Stimulated activated naive CD8-positive, alpha-beta T cell treated with anti-CD3 and anti-CD28 coated beads, Interleukin-15, amount 100 ng/mL, for 72 hours (primary cell): ENCODE results near the gene RTP5.
A peak's percentile ranks its signal among the peaks of the same experiment; 100 is the strongest.
"Not testable (repeated sequence)": the region's sequence is repeated elsewhere in the genome, so short reads cannot be mapped to it uniquely, and the experiment has no call there.

Experiments used
- ATAC-seq: fragments of 150-1000 bp; cut with Tn5 transposase; 2 replicates; pipeline ENCODE4 v1.10.0; 2021; ENCODE audit warnings: mild to moderate bottlenecking, moderate library complexity
- DNase-seq, 2 donors: peaks; one replicate each; pipeline ENCODE4 v3.0.0; 2021 to 2022
- H3K27ac Mint-ChIP-seq, 2 donors: one replicate each; pipeline ENCODE4 v1.8.0; 2022; ENCODE audit warnings: mild to moderate bottlenecking in 2 of 2, mixed read lengths in 2 of 2, moderate library complexity in 2 of 2
- H3K27me3 Mint-ChIP-seq: one replicate; pipeline ENCODE4 v1.8.0; 2022; ENCODE audit warnings: mixed read lengths
- H3K4me1 Mint-ChIP-seq: one replicate; pipeline ENCODE4 v1.8.0; 2022; ENCODE audit warnings: mild to moderate bottlenecking, mixed read lengths
- H3K4me3 Mint-ChIP-seq, 2 donors: one replicate each; pipeline ENCODE4 v1.8.0; 2022; ENCODE audit warnings: mild to moderate bottlenecking in 2 of 2, mixed read lengths in 2 of 2, moderate library complexity in 1 of 2
- H3K9me3 Mint-ChIP-seq, 2 donors: one replicate each; pipeline ENCODE4 v1.8.0; 2022; ENCODE audit warnings: mixed read lengths in 2 of 2

Gene RTP5

DNA sequence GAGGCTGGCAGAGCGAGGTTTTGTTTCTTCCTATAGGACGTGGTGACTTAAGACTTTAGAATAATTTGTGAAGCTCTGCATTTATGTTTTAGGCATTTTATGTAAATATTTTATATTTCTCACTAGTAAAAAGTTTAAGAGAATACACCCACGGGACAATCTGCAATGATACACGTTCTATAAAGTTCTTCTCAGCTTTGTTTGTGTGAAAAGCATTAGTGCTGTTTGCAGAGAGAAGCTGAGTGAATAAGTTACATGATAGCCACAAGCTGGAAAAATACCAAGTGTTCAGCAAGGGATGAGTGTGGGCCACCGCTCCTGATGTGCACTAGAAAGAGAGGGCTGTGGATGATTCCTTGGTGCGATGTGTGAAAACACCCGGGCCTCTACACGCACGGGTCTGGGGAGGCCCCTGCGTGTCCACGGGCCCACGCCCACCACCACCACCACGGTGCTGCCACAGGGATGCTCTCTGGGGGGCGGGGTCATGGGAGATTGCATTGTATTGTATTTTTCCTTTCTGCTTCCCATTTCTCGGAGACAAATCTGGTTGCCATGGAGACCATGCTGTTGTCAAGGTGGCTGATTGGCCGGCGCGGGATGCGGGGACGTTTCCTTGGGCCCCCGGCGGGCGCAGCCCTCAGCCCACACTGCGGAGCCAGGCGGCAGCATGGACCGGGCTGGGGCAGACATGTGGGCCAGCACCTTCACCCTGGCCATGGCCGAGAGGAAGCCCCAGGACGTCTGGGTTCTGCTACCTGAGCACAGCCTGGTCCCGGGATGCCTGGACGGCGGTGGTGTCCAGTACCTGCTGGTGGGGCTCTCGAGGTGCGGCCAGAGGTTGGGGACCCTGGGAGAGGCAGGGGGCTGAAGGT, at the start of gene RTP5:
Gene RTP5, plus strand, starts transcription at position 643 of the 875 bp plus-strand sequence. Its CDS starts 28 bp downstream, at position 671.
- peak within 1 kb of the TSS; percentile 44 to 67 for H3K4me3 Mint-ChIP-seq
- H3K27me3 Mint-ChIP-seq = peaks cover 25% of the 10 kb centered on the region
- ATAC-seq = no peak
- DNase-seq = no peak
- H3K27ac Mint-ChIP-seq = peak within 1 kb of the TSS in 1 of 2 donors; percentile 38
- peaks cover 86% of the 10 kb centered on the region for H3K4me1 Mint-ChIP-seq
- peaks cover 12% of the 10 kb centered on the region in 2 donors for H3K9me3 Mint-ChIP-seq

DNA sequence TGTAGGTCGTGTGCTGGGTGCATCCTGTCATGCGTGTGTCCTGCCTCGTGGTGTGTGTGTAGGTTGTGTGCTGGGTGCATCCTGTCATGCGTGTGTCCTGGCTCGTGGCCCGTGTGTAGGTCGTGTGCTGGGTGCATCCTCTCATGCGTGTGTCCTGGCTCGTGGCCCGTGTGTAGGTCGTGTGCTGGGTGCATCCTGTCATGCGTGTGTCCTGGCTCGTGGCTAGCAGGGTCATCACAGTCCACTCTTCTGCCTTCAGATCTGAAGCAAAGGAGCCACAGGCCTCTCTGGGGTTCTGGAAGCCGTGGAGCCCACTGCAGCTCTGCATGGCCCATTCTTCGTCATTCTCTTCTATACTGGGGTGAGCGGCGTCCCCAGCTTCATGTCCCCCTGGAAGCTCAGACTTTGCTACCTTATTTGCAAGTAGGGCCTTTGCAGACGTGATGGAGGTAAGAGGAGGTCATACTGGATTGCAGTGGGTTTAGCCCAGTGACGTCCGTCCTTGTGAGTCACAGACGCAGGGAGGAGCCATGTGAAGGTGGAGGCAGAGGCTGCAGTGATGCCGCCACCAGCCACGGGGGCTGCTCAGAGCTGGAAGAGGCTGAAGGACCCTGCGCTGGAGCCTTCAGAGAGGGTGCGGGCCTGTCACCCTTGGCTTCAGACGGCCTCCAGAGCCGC, 49.4 kb upstream of the RTP5 start:
- not testable (repeated sequence) for DNase-seq, ATAC-seq, H3K4me3 Mint-ChIP-seq, H3K27ac Mint-ChIP-seq
- H3K4me1 Mint-ChIP-seq = peaks cover 38% of the 10 kb centered on the region
- H3K9me3 Mint-ChIP-seq = peaks cover 9 to 22% of the 10 kb centered on the region in 2 donors
- H3K27me3 Mint-ChIP-seq = peaks cover 48% of the 10 kb centered on the region

DNA sequence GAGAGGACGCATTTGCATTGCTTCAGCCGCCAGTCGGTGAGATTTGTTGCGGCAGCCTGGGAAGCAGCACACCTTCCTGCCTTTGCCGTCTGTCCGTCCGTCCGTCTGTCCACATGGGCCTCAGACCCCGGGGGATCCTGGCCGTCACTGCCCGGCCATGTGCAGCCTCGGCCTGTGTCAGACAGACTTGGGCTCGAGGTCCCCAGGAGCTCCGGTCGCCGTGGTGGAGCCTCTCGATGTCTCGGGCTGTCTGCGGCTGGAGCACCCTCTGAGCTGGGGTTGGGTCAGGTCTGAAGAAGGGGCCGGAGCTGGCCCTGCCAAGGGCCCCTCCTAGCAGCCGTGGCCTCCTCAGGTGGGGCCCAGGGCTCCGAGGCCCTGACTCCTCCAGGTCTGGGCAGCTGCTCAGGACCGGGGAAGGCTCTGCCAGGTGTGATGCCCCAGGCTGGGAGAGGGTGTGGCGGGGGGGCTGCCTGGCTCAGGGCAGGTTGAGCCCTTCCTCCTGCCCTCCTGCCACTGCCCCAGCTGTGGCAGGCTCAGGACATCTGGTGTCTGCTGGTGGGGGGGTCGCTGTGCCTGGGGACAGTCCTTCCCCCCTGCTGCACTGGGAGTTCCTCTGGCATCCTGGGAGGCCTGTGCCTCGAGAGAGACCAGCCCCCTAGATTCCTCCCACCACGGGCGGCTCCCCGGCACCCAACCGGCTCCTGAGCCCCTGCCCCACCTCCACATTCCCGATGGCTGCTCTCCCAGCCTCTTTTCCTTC, 48.7 kb upstream of the RTP5 start:
- Mint-ChIP-seq H3K4me1 (peaks cover 38% of the 10 kb centered on the region), H3K27ac (peak overlapping the region in 1 of 2 donors; percentile 96), H3K9me3 (peaks cover 12 to 28% of the 10 kb centered on the region in 2 donors), H3K4me3 (peak overlapping the region in 1 of 2 donors; percentile 75), H3K27me3 (peaks cover 48% of the 10 kb centered on the region)
- DNase-seq (no peak), ATAC-seq (peak; percentile 27)

DNA sequence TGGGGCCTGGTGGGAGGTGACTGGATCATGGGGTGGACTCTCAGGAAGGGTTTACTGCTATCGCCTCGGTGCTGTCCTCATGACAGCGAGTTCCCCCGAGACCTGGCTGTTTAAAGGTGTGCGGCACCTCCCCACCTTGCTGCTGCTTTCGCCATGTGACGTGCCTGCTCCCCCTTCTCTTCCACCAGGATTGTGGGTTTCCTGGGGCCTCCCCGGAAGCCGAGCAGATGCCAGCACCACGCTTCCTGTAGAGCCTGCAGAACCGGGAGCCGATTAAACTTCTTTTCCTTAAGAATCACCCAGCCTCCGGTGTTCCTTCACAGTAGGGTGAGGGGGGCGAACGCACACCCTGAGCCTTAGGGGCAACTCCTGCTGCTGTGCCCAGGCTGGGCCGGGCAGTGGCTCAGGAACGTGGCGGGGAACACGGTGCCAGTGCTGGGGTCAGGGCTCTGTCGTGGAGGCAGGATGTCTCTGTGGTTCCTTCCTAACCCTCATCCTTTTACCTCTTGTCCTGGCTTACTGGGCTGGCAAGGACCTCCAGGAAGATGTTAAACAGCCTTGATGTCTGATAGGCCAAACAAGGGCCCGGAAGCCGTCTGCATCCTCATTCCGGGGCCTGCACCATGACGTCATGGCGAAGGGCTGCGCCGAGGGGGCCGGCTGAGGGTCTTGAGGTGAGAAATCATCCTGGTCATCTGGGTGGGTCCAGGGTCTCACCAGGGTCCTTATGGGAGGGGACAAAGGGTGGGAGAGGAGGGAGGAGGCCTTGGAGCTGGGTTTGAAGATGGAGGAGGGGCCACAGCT, 47.9 kb upstream of the RTP5 start:
- Mint-ChIP-seq H3K27me3 (peaks cover 47% of the 10 kb centered on the region), H3K9me3 (peaks cover 15 to 35% of the 10 kb centered on the region in 2 donors), H3K27ac (peak overlapping the region in 1 of 2 donors; percentile 96), H3K4me1 (peaks cover 38% of the 10 kb centered on the region), H3K4me3 (peak overlapping the region in 1 of 2 donors; percentile 75)
- DNase-seq = no peak
- ATAC-seq = no peak

DNA sequence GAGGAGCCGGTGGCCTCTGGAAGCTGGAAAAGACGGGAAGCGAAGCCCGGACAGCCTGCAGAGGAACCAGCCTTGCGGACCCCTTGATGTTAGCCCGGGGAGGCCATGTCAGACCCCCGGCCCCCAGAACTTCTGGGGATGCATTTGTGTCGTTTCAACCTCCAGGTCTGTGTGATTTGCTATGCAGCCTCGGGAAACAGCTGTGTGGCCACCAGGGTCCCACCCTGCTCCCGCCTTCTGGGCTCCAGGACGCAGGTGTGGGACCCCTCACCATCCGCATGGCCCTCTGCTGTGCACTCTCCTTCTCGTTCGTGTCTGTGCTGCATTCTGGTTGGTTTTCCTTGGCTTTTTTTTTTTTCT, 47.3 kb upstream of the RTP5 start:
- Mint-ChIP-seq H3K27me3 (peaks cover 46% of the 10 kb centered on the region), H3K4me3 (peak overlapping the region in 1 of 2 donors; percentile 3), H3K27ac (peak overlapping the region in 1 of 2 donors; percentile 83), H3K4me1 (peaks cover 34% of the 10 kb centered on the region), H3K9me3 (peaks cover 20 to 41% of the 10 kb centered on the region in 2 donors)
- no peak for ATAC-seq
- no peak for DNase-seq

DNA sequence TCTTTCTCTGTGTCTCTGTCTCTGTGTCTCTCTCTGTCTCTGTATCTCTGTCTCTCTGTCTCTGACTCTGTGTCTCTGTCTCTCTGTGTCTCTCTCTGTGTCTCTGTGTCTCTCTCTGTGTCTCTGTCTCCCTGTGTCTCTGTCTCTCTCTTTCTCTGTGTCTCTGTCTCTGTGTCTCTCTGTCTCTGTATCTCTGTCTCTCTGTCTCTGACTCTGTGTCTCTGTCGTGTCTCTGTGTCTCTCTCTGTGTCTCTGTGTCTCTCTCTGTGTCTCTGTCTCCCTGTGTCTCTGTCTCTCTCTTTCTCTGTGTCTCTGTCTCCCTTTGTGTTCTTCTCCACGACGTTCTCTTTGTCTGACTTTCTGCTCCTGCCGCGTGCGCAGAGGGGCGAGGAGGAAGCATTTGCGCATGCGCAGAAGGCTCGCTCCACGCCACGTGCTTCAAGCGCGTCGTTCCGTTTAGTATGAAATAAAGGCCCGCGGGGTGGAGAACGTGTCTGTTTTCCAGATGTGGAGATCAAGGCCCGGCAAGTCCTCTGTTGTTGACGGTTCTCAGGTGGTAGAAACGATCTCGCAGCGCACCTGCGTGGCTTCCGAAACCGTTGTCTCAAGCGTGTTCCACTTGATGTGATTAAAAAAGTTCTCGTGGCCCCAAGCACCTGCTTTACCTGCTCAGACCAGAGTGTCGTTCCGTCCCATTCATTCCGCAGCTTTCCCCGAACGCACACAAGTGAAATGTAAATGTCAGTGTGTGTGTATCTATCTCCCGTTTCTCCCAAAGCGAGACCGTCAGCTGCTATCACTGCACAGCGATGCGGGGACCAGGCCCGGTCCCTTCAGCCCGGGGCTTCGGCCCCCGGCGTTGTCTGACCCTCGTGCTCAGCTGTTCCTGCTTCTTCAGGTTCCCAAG, 45.7 kb upstream of the RTP5 start:
- Mint-ChIP-seq H3K27ac (peak overlapping the region in 1 of 2 donors; percentile 66), H3K4me3 (peak overlapping the region in 1 of 2 donors; percentile 30), H3K9me3 (peaks cover 23 to 51% of the 10 kb centered on the region in 2 donors), H3K27me3 (peaks cover 35% of the 10 kb centered on the region), H3K4me1 (peaks cover 29% of the 10 kb centered on the region)
- DNase-seq, ATAC-seq: not testable (repeated sequence)

DNA sequence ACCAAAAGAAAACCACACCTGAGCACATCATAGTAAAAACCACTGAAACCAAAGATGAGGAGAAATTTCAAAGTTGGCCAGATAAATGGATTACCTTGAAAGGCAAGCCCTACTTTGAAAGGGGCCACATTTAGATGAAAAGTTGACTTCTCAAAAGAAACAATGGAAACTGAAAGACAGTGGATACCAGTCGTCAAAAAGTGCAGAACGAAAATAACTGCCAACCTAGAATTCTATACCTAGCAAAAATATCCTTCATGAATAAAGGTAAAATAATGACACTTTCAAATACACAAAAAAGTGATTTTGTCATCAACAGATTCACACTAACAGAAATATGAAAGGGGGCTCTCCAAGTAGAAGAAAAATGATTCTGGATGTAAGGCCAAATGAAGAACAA, 42.1 kb upstream of the RTP5 start:
- no peak for DNase-seq
- no peak overlapping the region for H3K27ac Mint-ChIP-seq
- peaks cover 23 to 51% of the 10 kb centered on the region in 2 donors for H3K9me3 Mint-ChIP-seq
- peaks cover 15% of the 10 kb centered on the region for H3K4me1 Mint-ChIP-seq
- no peak for ATAC-seq
- peaks cover 39% of the 10 kb centered on the region for H3K27me3 Mint-ChIP-seq
- no peak overlapping the region for H3K4me3 Mint-ChIP-seq

DNA sequence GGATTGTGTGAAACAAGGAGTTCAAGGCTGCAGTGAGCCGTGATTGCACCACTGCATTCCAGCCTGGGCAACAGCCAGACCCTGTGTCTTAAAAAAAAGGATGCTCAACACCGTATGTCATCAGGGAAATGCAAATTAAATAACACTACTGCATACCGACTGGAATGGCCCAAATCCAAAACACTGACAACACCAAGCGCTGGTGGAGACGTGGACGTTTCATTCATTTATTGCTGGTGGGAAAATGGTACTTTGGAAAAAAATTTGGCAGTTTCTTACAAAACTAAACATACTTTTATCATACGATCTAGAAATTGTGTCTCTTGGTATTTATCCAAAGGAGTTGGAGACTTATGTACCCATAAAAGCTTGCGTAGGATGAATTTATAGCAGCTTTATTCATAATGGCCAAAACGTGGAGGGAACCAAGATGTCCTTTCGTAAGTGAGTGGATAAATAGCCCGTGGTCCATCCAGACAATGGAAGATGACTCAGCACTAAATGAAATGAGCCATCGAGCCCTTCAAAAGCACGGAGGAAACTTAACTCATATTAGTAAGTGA, 36.3 kb upstream of the RTP5 start:
- ATAC-seq (no peak), DNase-seq (no peak)
- Mint-ChIP-seq H3K9me3 (peaks cover 0 to 11% of the 10 kb centered on the region in 2 donors), H3K4me1 (peaks cover 15% of the 10 kb centered on the region), H3K4me3 (no peak overlapping the region), H3K27me3 (peaks cover 34% of the 10 kb centered on the region), H3K27ac (no peak overlapping the region)

DNA sequence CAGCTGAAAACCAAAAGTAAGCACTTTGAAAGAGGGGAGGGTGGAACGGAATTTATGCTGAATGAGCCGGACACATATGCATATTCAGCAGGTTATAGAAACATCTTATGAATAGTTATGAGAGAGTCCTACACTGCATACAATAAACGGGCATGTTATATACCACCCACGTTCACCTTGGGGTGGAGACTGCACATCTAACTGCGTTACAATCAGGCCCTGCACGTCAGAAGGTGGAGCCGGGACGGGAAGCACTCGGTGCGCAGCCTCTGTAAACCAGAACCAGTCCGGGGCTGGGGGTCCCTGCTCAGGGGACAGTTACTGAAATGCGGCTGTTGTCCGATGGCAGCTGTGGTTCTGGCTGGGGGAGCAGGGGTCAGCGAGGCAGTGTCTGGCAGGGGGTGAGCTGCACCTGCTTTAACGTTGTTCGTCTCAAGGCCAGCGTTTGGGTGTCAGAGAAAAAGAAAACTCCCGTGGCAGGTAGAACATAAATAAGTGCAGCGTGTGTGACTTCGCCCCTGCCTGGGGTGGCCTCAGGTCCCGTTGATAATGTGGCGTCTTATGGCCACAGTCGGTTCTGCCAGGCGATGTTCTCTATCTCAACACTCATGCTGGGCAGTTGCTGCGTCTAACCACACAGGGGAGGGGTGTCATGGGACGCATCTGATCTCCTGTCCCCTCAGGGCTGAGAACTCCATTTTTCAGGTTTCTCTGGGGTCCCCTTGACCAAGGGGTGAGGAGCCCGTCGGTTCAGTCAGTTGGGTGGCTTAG, 35.6 kb upstream of the RTP5 start:
- H3K27ac Mint-ChIP-seq, H3K9me3 Mint-ChIP-seq, H3K4me3 Mint-ChIP-seq, DNase-seq, ATAC-seq: not testable (repeated sequence)
- peaks cover 15% of the 10 kb centered on the region for H3K4me1 Mint-ChIP-seq
- H3K27me3 Mint-ChIP-seq = peaks cover 42% of the 10 kb centered on the region

DNA sequence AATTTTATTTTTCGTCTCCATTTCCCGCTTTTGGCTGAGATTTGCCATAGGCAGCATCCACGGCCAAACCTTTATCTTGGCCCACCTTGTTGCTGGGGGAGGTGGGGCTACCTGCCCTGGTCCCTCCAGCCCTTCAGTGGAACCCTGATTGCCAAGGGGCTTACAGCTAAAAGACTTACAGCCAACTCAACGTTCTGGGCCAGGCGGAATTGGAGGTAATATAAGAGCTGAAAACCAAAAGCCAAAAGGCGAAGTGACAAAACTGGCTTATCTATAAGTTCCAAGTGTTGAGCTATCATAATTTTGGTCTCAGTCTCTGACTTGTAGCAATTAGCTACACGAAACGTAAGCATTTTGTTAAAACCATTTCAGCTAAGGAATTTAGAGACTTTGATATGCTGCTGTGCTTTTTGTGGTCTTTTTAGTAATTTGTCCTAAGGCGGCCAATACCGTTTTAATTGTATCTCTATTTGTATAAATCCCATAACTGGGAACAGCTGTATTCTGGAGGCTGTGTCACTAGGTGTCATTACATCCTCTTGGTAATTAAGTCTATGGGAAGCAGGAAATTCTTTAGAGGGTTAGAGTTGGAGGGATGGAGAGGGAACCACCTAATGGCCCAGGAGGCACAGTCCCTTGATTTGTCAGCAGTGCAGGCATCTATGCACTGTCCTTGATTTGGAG, 34.9 kb upstream of the RTP5 start:
- peaks cover 49% of the 10 kb centered on the region for H3K27me3 Mint-ChIP-seq
- ATAC-seq = no peak
- no peak overlapping the region for H3K27ac Mint-ChIP-seq
- no peak overlapping the region for H3K4me3 Mint-ChIP-seq
- peaks cover 15% of the 10 kb centered on the region for H3K4me1 Mint-ChIP-seq
- H3K9me3 Mint-ChIP-seq = peaks cover 0 to 8% of the 10 kb centered on the region in 2 donors
- DNase-seq = no peak

DNA sequence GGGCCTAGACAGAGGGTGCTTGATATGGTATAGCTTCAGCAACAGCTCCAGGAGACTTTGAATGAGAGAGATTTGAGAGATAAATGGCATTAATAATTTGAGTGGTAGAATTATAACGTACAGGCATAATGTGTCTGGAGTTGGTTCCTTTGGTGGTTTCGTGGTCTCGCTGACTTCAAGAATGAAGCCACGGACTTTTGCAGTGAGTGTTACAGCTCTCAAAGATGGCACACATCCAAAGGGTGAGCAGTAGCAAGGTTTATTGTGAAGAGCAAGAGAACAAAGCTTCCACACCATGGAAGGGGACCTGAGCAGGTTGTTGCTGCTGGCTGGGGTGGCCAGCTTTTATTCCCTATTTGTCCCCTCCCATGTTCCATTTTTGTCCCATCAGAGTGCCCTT, 33.9 kb upstream of the RTP5 start:
- H3K4me3 Mint-ChIP-seq = no peak overlapping the region
- H3K4me1 Mint-ChIP-seq = peaks cover 15% of the 10 kb centered on the region
- ATAC-seq (peak; percentile 52), DNase-seq (no peak)
- no peak overlapping the region for H3K27ac Mint-ChIP-seq
- peaks cover 57% of the 10 kb centered on the region for H3K27me3 Mint-ChIP-seq
- H3K9me3 Mint-ChIP-seq = peaks cover 0 to 8% of the 10 kb centered on the region in 2 donors

DNA sequence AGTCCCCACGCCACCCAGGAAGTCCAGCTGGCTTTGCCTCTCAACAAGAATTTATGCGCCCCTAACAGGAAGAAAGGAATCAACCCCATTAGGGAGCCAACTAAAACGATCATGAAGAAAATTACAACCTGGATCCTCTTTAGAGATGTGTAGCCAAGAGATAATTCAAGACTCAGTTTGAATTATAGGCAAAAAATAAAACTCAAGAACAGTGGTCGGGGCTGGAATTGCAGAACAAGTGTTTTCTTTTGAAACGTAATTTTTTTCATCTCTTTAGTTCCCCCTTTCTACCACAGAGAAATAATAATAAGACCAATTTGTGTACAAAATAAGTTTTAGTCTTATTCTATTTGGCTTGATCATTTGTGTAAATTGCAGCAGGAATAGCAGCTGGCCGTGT, 33.2 kb upstream of the RTP5 start:
- Mint-ChIP-seq H3K4me1 (peaks cover 17% of the 10 kb centered on the region), H3K27me3 (peaks cover 62% of the 10 kb centered on the region), H3K27ac (no peak overlapping the region), H3K9me3 (peaks cover 0 to 8% of the 10 kb centered on the region in 2 donors), H3K4me3 (no peak overlapping the region)
- DNase-seq = no peak
- no peak for ATAC-seq
